Parathyroid adenoma (tissue), 2 donors: ENCODE results near the gene FAN1.

Experiments
- H2AFZ ChIP-seq: fragments of 300-600 bp; sonication (generic); one replicate; pipeline ENCODE4 v1.7.0; 2017; ENCODE audit warnings: antibody characterized with exemption, mild to moderate bottlenecking
- H3K27ac ChIP-seq: fragments of 300-600 bp; sonication (generic); one replicate; pipeline ENCODE4 v1.7.0; 2017
- H3K27me3 ChIP-seq: fragments of 300-600 bp; sonication (generic); one replicate; pipeline ENCODE4 v1.7.0; 2017; ENCODE audit warnings: low read length; ENCODE audit not compliant: control insufficient read depth, insufficient read depth
- H3K36me3 ChIP-seq: fragments of 300-600 bp; sonication (generic); one replicate; pipeline ENCODE4 v1.7.0; 2017; ENCODE audit warnings: low read length; ENCODE audit not compliant: control insufficient read depth, insufficient read depth
- H3K4me1 ChIP-seq: fragments of 300-600 bp; sonication (generic); one replicate; pipeline ENCODE4 v1.7.0; 2017; ENCODE audit warnings: control low read depth
- H3K4me2 ChIP-seq: fragments of 300-600 bp; sonication (generic); one replicate; pipeline ENCODE4 v1.7.0; 2017; ENCODE audit warnings: low read length
- H3K4me3 ChIP-seq: fragments of 300-600 bp; sonication (generic); one replicate; pipeline ENCODE4 v1.7.0; 2017; ENCODE audit warnings: low read depth, low read length
- H3K79me2 ChIP-seq: fragments of 300-600 bp; sonication (generic); one replicate; pipeline ENCODE4 v1.7.0; 2017; ENCODE audit warnings: control low read depth
- H3K9ac ChIP-seq: fragments of 300-600 bp; sonication (generic); one replicate; pipeline ENCODE4 v1.7.0; 2017; ENCODE audit warnings: mild to moderate bottlenecking
- H3K9me3 ChIP-seq: fragments of 300-600 bp; sonication (generic); one replicate; pipeline ENCODE4 v1.7.0; 2017; ENCODE audit warnings: low read length; ENCODE audit not compliant: control insufficient read depth
- CTCF ChIP-seq: fragments of 300-600 bp; sonication (generic); IDR thresholded peaks from one replicate; pipeline ENCODE4 v1.7.0; 2017; ENCODE audit warnings: antibody characterized with exemption, mild to moderate bottlenecking
- donor health status: primary hyperparathyroidism.

The FAN1 gene

GRCh38 chr15:30917675-30918074 is 14.0 kb downstream of the FAN1 start:
- Histone ChIP-seq H3K4me2 (no peak overlapping the region), H3K4me1 (no peaks in the 10 kb centered on the region), H3K9ac (no peak overlapping the region), H3K4me3 (no peak overlapping the region), H3K9me3 (no peaks in the 10 kb centered on the region), H3K27ac (no peak overlapping the region), H3K36me3 (no peaks in the 10 kb centered on the region), H2AFZ (no peak overlapping the region), H3K79me2 (no peaks in the 10 kb centered on the region), H3K27me3 (no peaks in the 10 kb centered on the region)
- TF ChIP-seq CTCF: no peak

GRCh38 chr15:30918366-30918765 is 14.7 kb downstream of the FAN1 start:
- Histone ChIP-seq H3K4me2 (no peak overlapping the region), H3K36me3 (no peaks in the 10 kb centered on the region), H3K27me3 (no peaks in the 10 kb centered on the region), H3K27ac (no peak overlapping the region), H3K4me1 (no peaks in the 10 kb centered on the region), H3K9ac (no peak overlapping the region), H3K9me3 (no peaks in the 10 kb centered on the region), H2AFZ (no peak overlapping the region), H3K4me3 (no peak overlapping the region), H3K79me2 (no peaks in the 10 kb centered on the region)
- no peak for TF ChIP-seq CTCF

- H3K27ac ChIP-seq: no peak overlapping the region
- no peaks in the 10 kb centered on the region for H3K36me3 ChIP-seq
- H3K79me2 ChIP-seq: no peaks in the 10 kb centered on the region
- no peaks in the 10 kb centered on the region for H3K9me3 ChIP-seq
- no peak overlapping the region for H3K4me2 ChIP-seq
- H3K4me1 ChIP-seq: no peaks in the 10 kb centered on the region
- H2AFZ ChIP-seq: no peak overlapping the region
- H3K27me3 ChIP-seq: no peaks in the 10 kb centered on the region
- H3K9ac ChIP-seq: no peak overlapping the region
- H3K4me3 ChIP-seq: no peak overlapping the region
- TF ChIP-seq CTCF: no peak
These were observed 16.3 kb downstream of the FAN1 start for GRCh38 chr15:30919877-30920550.

GRCh38 chr15:30921106-30921505 is 17.4 kb downstream of the FAN1 start:
- Histone ChIP-seq H3K36me3 (no peaks in the 10 kb centered on the region), H3K4me3 (no peak overlapping the region), H2AFZ (no peak overlapping the region), H3K9me3 (no peaks in the 10 kb centered on the region), H3K79me2 (no peaks in the 10 kb centered on the region), H3K27me3 (no peaks in the 10 kb centered on the region), H3K27ac (no peak overlapping the region), H3K4me2 (peak overlapping the region; percentile 33), H3K4me1 (no peaks in the 10 kb centered on the region), H3K9ac (no peak overlapping the region)
- no peak for TF ChIP-seq CTCF
